ENCODE data around the gene ADRA2A. TPM values are rescaled to one million over a fixed set of nuclear protein-coding genes. Genes with fewer than 3 reads are reported as not detected.

Gene ADRA2A
- total RNA-seq, 1 experiment from 2014 or later: 1.7 TPM

- ChIA-PET CTCF (no interaction called here), POLR2A (no interaction called here)
- DNase-seq (ENCODE audit: low spot score) (no peak), ATAC-seq (no peak)
- H3K4me3 Mint-ChIP-seq: no peak overlapping the region
- H3K4me1 Mint-ChIP-seq: peaks cover 14% of the 10 kb centered on the region
- TF ChIP-seq GTF2I (CRISPR knock-in tag; conservative IDR thresholded peaks at IDR 0.05) (no peak), SOX15 (CRISPR knock-in tag; IDR thresholded peaks at IDR 0.05) (no peak), ZNF281 (CRISPR knock-in tag; IDR thresholded peaks at IDR 0.05) (no peak), JUN (CRISPR knock-in tag; IDR thresholded peaks at IDR 0.05) (no peak), RELA (CRISPR knock-in tag; IDR thresholded peaks at IDR 0.05; ENCODE audit: borderline replicate concordance) (no peak), PRDM15 (CRISPR knock-in tag; IDR thresholded peaks at IDR 0.05) (no peak)
- no peaks in the 10 kb centered on the region for H3K27me3 Mint-ChIP-seq (ENCODE audit: low read depth)
- H3K27ac Mint-ChIP-seq: no peak overlapping the region
- no peaks in the 10 kb centered on the region for H3K36me3 Mint-ChIP-seq
- H3K9me3 Mint-ChIP-seq: peaks cover 11% of the 10 kb centered on the region
Measured at GRCh38 chr10:111123883-111124282, 47.1 kb downstream of the ADRA2A start.

GRCh38 chr10:111125102-111125501 lies 48.3 kb downstream of the ADRA2A start:
- DNase-seq (ENCODE audit: low spot score) (no peak), ATAC-seq (no peak)
- Mint-ChIP-seq H3K36me3 (no peaks in the 10 kb centered on the region), H3K4me1 (peaks cover 26% of the 10 kb centered on the region), H3K9me3 (peaks cover 7% of the 10 kb centered on the region), H3K4me3 (no peak overlapping the region), H3K27me3 (ENCODE audit: low read depth) (peaks cover under 1% of the 10 kb centered on the region; the same call in 1 of the 2 replicates), H3K27ac (no peak overlapping the region)
- POLR2A ChIA-PET: no interaction called here
- no peak for TF ChIP-seq ZNF263 (CRISPR knock-in tag; IDR thresholded peaks at IDR 0.05; ENCODE audit: low read depth)
- TF ChIP-seq ZMAT4 (CRISPR knock-in tag; IDR thresholded peaks at IDR 0.05): no peak
- no peak for TF ChIP-seq EMX1 (CRISPR knock-in tag; IDR thresholded peaks at IDR 0.05)
- no peak for TF ChIP-seq ATF3 (CRISPR knock-in tag; conservative IDR thresholded peaks at IDR 0.05)
- TF ChIP-seq JAZF1 (CRISPR knock-in tag; IDR thresholded peaks at IDR 0.05): no peak
- TF ChIP-seq ZNF232 (CRISPR knock-in tag; IDR thresholded peaks at IDR 0.05): no peak
- TF ChIP-seq CREM (CRISPR knock-in tag; IDR thresholded peaks at IDR 0.05): no peak
- no peak for TF ChIP-seq GTF2I (CRISPR knock-in tag; conservative IDR thresholded peaks at IDR 0.05)
- no peak for TF ChIP-seq PRRX2 (CRISPR knock-in tag; IDR thresholded peaks at IDR 0.05)
- TF ChIP-seq SMAD3 (CRISPR knock-in tag; IDR thresholded peaks at IDR 0.05; ENCODE audit: borderline replicate concordance): no peak
- no peak for TF ChIP-seq NR2C2 (CRISPR knock-in tag; IDR thresholded peaks at IDR 0.05)
- no peak for TF ChIP-seq E2F1 (CRISPR knock-in tag; IDR thresholded peaks at IDR 0.05)
- CTCF ChIA-PET: no interaction called here
